ENCODE measurements around the gene ZBTB24. TPM values are rescaled to one million over a fixed set of nuclear protein-coding genes. Genes with fewer than 3 reads are reported as not detected.

The ZBTB24 gene
- total RNA-seq, 1 donor from 2014 or later = 8.5 TPM

GRCh38 chr6:109417646-109418045 is 65.4 kb downstream of the ZBTB24 start:
- DNase-seq (no peak), ATAC-seq (no peak)
- H3K4me1 ChIP-seq = no peaks in the 10 kb centered on the region
- intact Hi-C loops (cut with DNase I) = no loop called here
- H3K4me3 ChIP-seq = no peak overlapping the region
- no peak for TF ChIP-seq CTCF (IDR thresholded peaks at IDR 0.05)
- no peak overlapping the region for H3K27ac ChIP-seq
- no peaks in the 10 kb centered on the region for H3K36me3 ChIP-seq
- no peaks in the 10 kb centered on the region for H3K9me3 ChIP-seq
- no peaks in the 10 kb centered on the region for H3K27me3 ChIP-seq

Other genes with a start within 250 kb of the ZBTB24 start
- 284 TPM for gene CD164, start 100.8 kb downstream of the ZBTB24 start, total RNA-seq
- gene PPIL6, start 42.6 kb downstream of the ZBTB24 start, total RNA-seq = 4.2 TPM
- gene SMPD2, start 42.5 kb downstream of the ZBTB24 start, total RNA-seq = 15.4 TPM
- gene MICAL1, start 27.4 kb downstream of the ZBTB24 start, total RNA-seq = 53.6 TPM
- 8.8 TPM for gene AK9, start 208.0 kb upstream of the ZBTB24 start, total RNA-seq
- 31.3 TPM for gene FIG4, start 208.1 kb upstream of the ZBTB24 start, total RNA-seq